ENCODE results near the gene LOXHD1.

DNA sequence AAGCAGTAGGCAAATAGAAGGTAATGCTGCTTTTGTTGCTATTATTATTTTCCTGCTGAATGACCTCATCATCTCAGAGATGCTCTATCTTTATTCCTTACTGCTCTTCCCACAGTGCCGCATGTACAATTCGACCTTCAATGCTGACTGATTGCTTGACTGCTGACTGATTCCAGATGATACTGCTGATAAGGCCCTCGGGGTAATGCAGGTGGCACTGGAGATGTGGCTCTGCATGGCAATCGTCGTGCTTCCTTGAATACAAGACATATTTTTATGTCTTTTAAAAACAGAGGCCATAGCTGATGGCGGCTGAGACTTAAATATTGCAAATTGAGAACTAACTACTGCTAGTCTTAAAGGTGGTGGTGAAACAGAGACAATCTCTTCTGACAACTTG is 146.6 kb downstream of the LOXHD1 start:
- TF ChIP-seq, protein P1, sequence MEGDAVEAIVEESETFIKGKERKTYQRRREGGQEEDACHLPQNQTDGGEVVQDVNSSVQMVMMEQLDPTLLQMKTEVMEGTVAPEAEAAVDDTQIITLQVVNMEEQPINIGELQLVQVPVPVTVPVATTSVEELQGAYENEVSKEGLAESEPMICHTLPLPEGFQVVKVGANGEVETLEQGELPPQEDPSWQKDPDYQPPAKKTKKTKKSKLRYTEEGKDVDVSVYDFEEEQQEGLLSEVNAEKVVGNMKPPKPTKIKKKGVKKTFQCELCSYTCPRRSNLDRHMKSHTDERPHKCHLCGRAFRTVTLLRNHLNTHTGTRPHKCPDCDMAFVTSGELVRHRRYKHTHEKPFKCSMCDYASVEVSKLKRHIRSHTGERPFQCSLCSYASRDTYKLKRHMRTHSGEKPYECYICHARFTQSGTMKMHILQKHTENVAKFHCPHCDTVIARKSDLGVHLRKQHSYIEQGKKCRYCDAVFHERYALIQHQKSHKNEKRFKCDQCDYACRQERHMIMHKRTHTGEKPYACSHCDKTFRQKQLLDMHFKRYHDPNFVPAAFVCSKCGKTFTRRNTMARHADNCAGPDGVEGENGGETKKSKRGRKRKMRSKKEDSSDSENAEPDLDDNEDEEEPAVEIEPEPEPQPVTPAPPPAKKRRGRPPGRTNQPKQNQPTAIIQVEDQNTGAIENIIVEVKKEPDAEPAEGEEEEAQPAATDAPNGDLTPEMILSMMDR (conservative IDR thresholded peaks at IDR 0.05 in 1 of 2, IDR thresholded peaks at IDR 0.05 in 1 of 2; ENCODE audit: extremely low read depth in 1 of 2, insufficient read depth in 1 of 2, low read depth in 1 of 2, low read length in 2 of 2) = no peak
- TF ChIP-seq EZH2 (IDR thresholded peaks at IDR 0.05; ENCODE audit: borderline replicate concordance, low read length) = no peak
